Ovary (tissue), 9 donors: ENCODE data around the gene SMCO3. TPM values are rescaled to one million over a fixed set of nuclear protein-coding genes. Genes with fewer than 3 reads are reported as not detected.

Source experiments
- DNase-seq, 5 donors: peaks; one replicate each; pipeline ENCODE4 v3.0.0-alpha.2; 2019 to 2020
- H3K27ac ChIP-seq, 2 donors: fragments of 200-600 bp; one replicate each; pipeline versions ENCODE4 v1.5.1 to v1.8.0; 2019 to 2022
- H3K27me3 ChIP-seq: fragments of 200-600 bp; one replicate; pipeline ENCODE4 v1.8.0; 2022
- H3K36me3 ChIP-seq: fragments of 200-600 bp; sonication (generic); one replicate; pipeline ENCODE4 v1.5.1; 2019
- H3K4me1 ChIP-seq: one replicate; pipeline ENCODE4 v1.8.1; 2013; ENCODE audit warnings: mild to moderate bottlenecking, moderate library complexity; ENCODE audit not compliant: insufficient read depth
- H3K4me3 ChIP-seq: fragments of 200-600 bp; sonication (generic); one replicate; pipeline ENCODE4 v1.5.1; 2017
- H3K9me3 ChIP-seq, 2 donors: fragments of 200-600 bp in 1 of 2; sonication (generic) in 1 of 2; one replicate each; pipeline versions ENCODE4 v1.5.1 to v1.8.1; 2013 to 2019; ENCODE audit warnings: mild to moderate bottlenecking in 1 of 2, moderate library complexity in 1 of 2
- CTCF ChIP-seq, 3 donors: fragments of 450-650 bp in 2 of 3; fragments of 200-600 bp in 1 of 3; IDR thresholded peaks; one replicate each; pipeline versions ENCODE4 v1.5.1 to v1.8.0; 2016 to 2022; ENCODE audit warnings: antibody characterized with exemption in 3 of 3, mild to moderate bottlenecking in 1 of 3
- EP300 ChIP-seq: sonication (generic); formaldehyde crosslinking; IDR thresholded peaks from one replicate; pipeline ENCODE4 v1.6.1; 2017; ENCODE audit warnings: antibody characterized with exemption
- POLR2A ChIP-seq: fragments of 450-650 bp; IDR thresholded peaks from one replicate; pipeline ENCODE4 v1.6.1; 2017; ENCODE audit warnings: antibody characterized with exemption, mild to moderate bottlenecking, moderate library complexity
- WGBS, 3 donors: extraction: QIAGEN DNeasy Blood & Tissue Kit in 1 of 3; methylation state at CpG; one replicate each; pipeline versions ENCODE4 v1.1.5 to v1.1.7; 2013 to 2017; 5-methylcytosine and 5-hydroxymethylcytosine counted together
- intact Hi-C, 4 donors: fragments of 100-400 bp; cut with DNase I; formaldehyde crosslinking; loops; one replicate each; pipeline versions ENCODE4 v1.11.0 to v1.15.1; 2022 to 2023
- polyA plus RNA-seq, 2 donors: library from polyadenylated mRNA; stranded (reverse); fragments of 200-250 nt in 1 of 2; fragments of 350-450 nt in 1 of 2; fragmentation: Illumina TruSeq in 1 of 2; extraction: RNeasy Lipid Tissue Mini Kit (QIAGEN cat#74804) in 1 of 2; gene quantifications; one replicate each; pipeline ENCODE4 v1.2.3, GENCODE V29; 2013 to 2014
- total RNA-seq, 7 donors: library from RNA; depleted of rRNA in 2 of 7; stranded (reverse); fragments of >200 nt in 2 of 7; fragmentation: NEBNext Ultra II Directional in 3 of 7; extraction: Animal tissue kit (Norgen Biotek cat#: 25700) in 3 of 7; gene quantifications; one replicate each; pipeline versions ENCODE4 v1.1.0 to v1.2.4, GENCODE V29; 2016 to 2023
- donor health status: DM: no; HTN: no; CAD: no; lungs with moderate emphysema.
- donor health status: DM: no; HTN: no; CAD: no.
- donor health status: Bipolar disorder and iron deficiency.
- donor health status: DM: yes; HTN: yes; CAD: no.
- donor health status: DM: no; HTN: no; CAD: no.
- donor health status: DM: yes; HTN: yes; CAD: no.

SMCO3 gene
- total and polyA plus RNA-seq, 9 donors, result 0.04 to 0.30 (median 0.15) TPM; not detected in 6

GRCh38 chr12:14846042-14846587 is 32.1 kb upstream of the SMCO3 start:
- intact Hi-C loops, result loop anchor here (2.0 to 10.0 kb wide), 5 partner anchors 41 to 429 kb away; partner anchors contain the start of gene MGP (in 1 of the 4)
- Histone ChIP-seq H3K36me3 (no peaks in the 10 kb centered on the region), H3K27ac (no peak overlapping the region), H3K4me3 (no peak overlapping the region), H3K4me1 (peaks cover 4% of the 10 kb centered on the region), H3K27me3 (no peaks in the 10 kb centered on the region), H3K9me3 (no peaks in the 10 kb centered on the region)
- WGBS, 3 donors, result 31 to 32% (median 32%) methylated on average over 3 of the region's 3 CpGs
- no peak for TF ChIP-seq POLR2A
- TF ChIP-seq EP300, result no peak
- TF ChIP-seq CTCF (IDR thresholded peaks at IDR 0.05), result no peak
- no peak for DNase-seq

DNA sequence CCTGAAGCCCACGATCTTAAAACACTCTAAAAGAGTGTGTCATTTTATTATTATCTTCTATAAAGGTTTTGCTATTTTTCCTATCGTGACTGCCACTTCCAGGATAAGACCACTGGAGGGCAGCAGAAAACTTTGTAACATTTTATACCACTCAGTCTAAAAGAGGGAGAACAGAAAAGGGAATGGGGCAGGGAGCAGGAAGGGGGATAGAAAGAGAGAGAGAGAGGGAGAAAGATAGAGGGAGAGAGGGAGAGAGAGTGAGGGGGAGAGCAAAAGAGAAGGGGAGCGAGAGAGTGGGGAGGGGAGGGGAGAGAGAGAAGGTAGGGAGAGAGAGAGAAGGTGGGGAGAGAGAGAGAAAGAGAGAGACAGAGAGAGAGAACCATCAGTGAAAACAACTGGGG is 31.4 kb upstream of the SMCO3 start:
- intact Hi-C loops, result loop anchor here (2.0 to 10.0 kb wide), 6 partner anchors 42 to 429 kb away; partner anchors contain the start of genes MGP (in 1 of the 4) and RERG (in 1 of the 4)
- Histone ChIP-seq H3K9me3 (no peaks in the 10 kb centered on the region), H3K4me3 (no peak overlapping the region), H3K27me3 (no peaks in the 10 kb centered on the region), H3K36me3 (no peaks in the 10 kb centered on the region), H3K27ac (no peak overlapping the region), H3K4me1 (peaks cover 4% of the 10 kb centered on the region)
- peak in 4 of 5 donors; percentile 34 to 73 (median 44) for DNase-seq
- 5 to 20% (median 14%) methylated on average over 3 of the region's 3 CpGs for WGBS, 3 donors
- TF ChIP-seq CTCF (IDR thresholded peaks at IDR 0.05) (peak; percentile 31 to 86 (median 82)), EP300 (no peak)

GRCh38 chr12:14844401-14844800 is 30.4 kb upstream of the SMCO3 start:
- Histone ChIP-seq H3K4me1 (peaks cover 4% of the 10 kb centered on the region), H3K27ac (no peak overlapping the region), H3K4me3 (no peak overlapping the region), H3K9me3 (no peaks in the 10 kb centered on the region), H3K36me3 (no peaks in the 10 kb centered on the region), H3K27me3 (no peaks in the 10 kb centered on the region)
- no peak for TF ChIP-seq CTCF (IDR thresholded peaks at IDR 0.05)
- no peak for TF ChIP-seq POLR2A
- no peak for TF ChIP-seq EP300
- intact Hi-C loops, result loop anchor here in 3 of 4 donors (2.0 to 10.0 kb wide), 5 partner anchors 48 to 430 kb away; partner anchors contain the start of gene RERG (in 1 of the 3)
- no peak for DNase-seq

GRCh38 chr12:14843425-14843887 is 29.5 kb upstream of the SMCO3 start, which contains the start of gene ART4:
TSS of gene ART4 (minus strand) at chr12:14843526. CDS start at chr12:14843113, 413 bp downstream.
- no peak for DNase-seq
- H3K27ac ChIP-seq, result no peak within 1 kb of the TSS
- no peaks in the 10 kb centered on the region for H3K27me3 ChIP-seq
- no peaks in the 10 kb centered on the region for H3K9me3 ChIP-seq
- intact Hi-C loops, result loop anchor here in 3 of 4 donors (5.0 to 10.0 kb wide), 3 partner anchors 51 to 431 kb away; no protein-coding TSS in a partner anchor
- peaks cover 4% of the 10 kb centered on the region for H3K4me1 ChIP-seq
- 76 to 83% (median 82%) methylated on average over 10 of the region's 10 CpGs for WGBS, 3 donors
- no peak within 1 kb of the TSS for H3K4me3 ChIP-seq
- H3K36me3 ChIP-seq, result no peaks in the 10 kb centered on the region
- no peak for TF ChIP-seq CTCF (IDR thresholded peaks at IDR 0.05)
- TF ChIP-seq EP300, result no peak
- no peak for TF ChIP-seq POLR2A
